CD8-positive, alpha-beta memory T cell (primary cell): ENCODE data around the gene ZNG1A. TPM values are rescaled to one million over a fixed set of nuclear protein-coding genes. Genes with fewer than 3 reads are reported as not detected.
"Not testable (repeated sequence)": the region's sequence is repeated elsewhere in the genome, so short reads cannot be mapped to it uniquely, and the experiment has no call there.

ENCODE experiments used
- CTCF ChIA-PET: fragments of 350-600 bp; sonication (Branson Sonifier 250); formaldehyde crosslinking; loops from one replicate; lab custom pipeline; 2021; ENCODE audit warnings: antibody characterized with exemption; lab: Charles Lee
- POLR2A ChIA-PET: fragments of 350-600 bp; sonication (Branson Sonifier 250); formaldehyde crosslinking; loops from one replicate; lab custom pipeline; 2021; ENCODE audit warnings: antibody characterized with exemption; lab: Charles Lee
- DNase-seq, 5 donors: peaks; one replicate each; pipeline versions ENCODE4 v3.0.0 to v3.0.0-alpha.2; 2020 to 2022; ENCODE audit warnings: mixed read lengths in 1 of 5
- H3K27ac ChIP-seq: one replicate; pipeline ENCODE4 v1.7.0; 2013; ENCODE audit warnings: low read depth, mild to moderate bottlenecking, low read length, moderate library complexity
- H3K27me3 ChIP-seq: 2 replicates; pipeline ENCODE4 v1.7.0; 2013; ENCODE audit warnings: low read length, mild to moderate bottlenecking; ENCODE audit not compliant: insufficient read depth, poor library complexity, severe bottlenecking
- H3K36me3 ChIP-seq: 2 replicates; pipeline ENCODE4 v1.7.0; 2013; ENCODE audit warnings: mild to moderate bottlenecking, low read length, moderate library complexity; ENCODE audit not compliant: insufficient read depth
- H3K4me1 ChIP-seq: 2 replicates; pipeline ENCODE4 v1.7.0; 2013; ENCODE audit warnings: mild to moderate bottlenecking, low read length, moderate library complexity; ENCODE audit not compliant: insufficient read depth
- H3K4me3 ChIP-seq: 2 replicates; pipeline ENCODE4 v1.7.0; 2013; ENCODE audit warnings: mild to moderate bottlenecking, low read length
- H3K9me3 ChIP-seq: 2 replicates; pipeline ENCODE4 v1.7.0; 2013; ENCODE audit warnings: mild to moderate bottlenecking, low read length
- H3K27ac Mint-ChIP-seq, 8 donors: one replicate each; pipeline ENCODE4 v1.8.0; 2020 to 2021; ENCODE audit warnings: mixed read lengths in 8 of 8, mild to moderate bottlenecking in 6 of 8, inconsistent platforms in 3 of 8, moderate library complexity in 3 of 8
- H3K27me3 Mint-ChIP-seq, 2 donors: one replicate each; pipeline ENCODE4 v1.8.0; 2020 to 2021; ENCODE audit warnings: mixed read lengths in 2 of 2, mild to moderate bottlenecking in 1 of 2, moderate library complexity in 1 of 2
- H3K36me3 Mint-ChIP-seq, 3 donors: one replicate each; pipeline ENCODE4 v1.8.0; 2020 to 2021; ENCODE audit warnings: mixed read lengths in 3 of 3, inconsistent platforms in 1 of 3, mild to moderate bottlenecking in 1 of 3
- H3K4me1 Mint-ChIP-seq, 3 donors: one replicate each; pipeline ENCODE4 v1.8.0; 2020 to 2021; ENCODE audit warnings: mixed read lengths in 3 of 3, inconsistent platforms in 1 of 3, mild to moderate bottlenecking in 1 of 3
- H3K4me3 Mint-ChIP-seq, 7 donors: one replicate each; pipeline ENCODE4 v1.8.0; 2020 to 2021; ENCODE audit warnings: mixed read lengths in 7 of 7, mild to moderate bottlenecking in 6 of 7, moderate library complexity in 4 of 7, inconsistent platforms in 2 of 7
- H3K9me3 Mint-ChIP-seq, 5 donors: one replicate each; pipeline ENCODE4 v1.8.0; 2020 to 2022; ENCODE audit warnings: mixed read lengths in 5 of 5, mild to moderate bottlenecking in 3 of 5, moderate library complexity in 2 of 5, inconsistent platforms in 1 of 5
- polyA plus RNA-seq: library from polyadenylated mRNA; unstranded; fragments of 300-500 nt; fragmentation: Illumina TruSeq; gene quantifications from one replicate; pipeline ENCODE4 v1.2.3, GENCODE V29; 2021
- total RNA-seq, 2 experiments: library from RNA; stranded (reverse); gene quantifications; one replicate each; pipeline ENCODE4 v1.2.3, GENCODE V29; 2021

ZNG1A gene
- total and polyA plus RNA-seq, 3 experiments from 2014 or later, result 17.5 to 50.1 (median 47.3) TPM

GRCh38 chr9:100430-100829 is 78.4 kb downstream of the ZNG1A start:
- H3K4me1 Mint-ChIP-seq, CTCF ChIA-PET, H3K9me3 Mint-ChIP-seq, H3K27me3 ChIP-seq, DNase-seq, H3K27ac ChIP-seq, H3K27me3 Mint-ChIP-seq, H3K36me3 ChIP-seq, H3K36me3 Mint-ChIP-seq, H3K4me1 ChIP-seq, H3K4me3 ChIP-seq, POLR2A ChIA-PET, H3K4me3 Mint-ChIP-seq, H3K27ac Mint-ChIP-seq, H3K9me3 ChIP-seq: not testable (repeated sequence)

GRCh38 chr9:99867-100266 is 79.0 kb downstream of the ZNG1A start:
- H3K27ac Mint-ChIP-seq, H3K4me1 ChIP-seq, H3K27ac ChIP-seq, H3K36me3 ChIP-seq, H3K27me3 Mint-ChIP-seq, H3K4me1 Mint-ChIP-seq, DNase-seq, H3K36me3 Mint-ChIP-seq, POLR2A ChIA-PET, H3K4me3 ChIP-seq, CTCF ChIA-PET, H3K27me3 ChIP-seq, H3K9me3 Mint-ChIP-seq, H3K9me3 ChIP-seq, H3K4me3 Mint-ChIP-seq: not testable (repeated sequence)

DNA sequence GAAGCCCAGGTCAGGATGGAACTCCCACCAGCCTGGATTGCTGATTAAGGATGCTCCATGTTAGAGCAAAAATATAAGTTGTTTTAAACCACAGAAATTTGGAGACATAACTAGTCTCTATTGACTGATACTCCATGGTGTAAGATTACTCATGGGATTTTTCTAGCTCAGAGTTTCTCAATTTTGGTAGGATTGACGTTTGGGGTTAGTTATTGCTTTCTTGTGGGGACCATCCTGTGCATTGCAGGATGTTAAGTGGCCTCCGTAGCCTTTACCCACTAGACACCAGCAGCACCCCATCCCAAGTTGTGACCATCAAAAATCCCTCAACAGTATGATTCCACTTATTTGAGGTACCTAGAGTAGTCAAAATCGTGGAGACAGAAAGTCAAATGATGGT is 80.1 kb downstream of the ZNG1A start:
- H3K27me3 Mint-ChIP-seq, DNase-seq, H3K27ac Mint-ChIP-seq, CTCF ChIA-PET, H3K4me3 ChIP-seq, H3K36me3 ChIP-seq, H3K9me3 ChIP-seq, POLR2A ChIA-PET, H3K9me3 Mint-ChIP-seq, H3K36me3 Mint-ChIP-seq, H3K4me1 Mint-ChIP-seq, H3K4me3 Mint-ChIP-seq, H3K27ac ChIP-seq, H3K4me1 ChIP-seq, H3K27me3 ChIP-seq: not testable (repeated sequence)

GRCh38 chr9:94992-95391 is 83.9 kb downstream of the ZNG1A start:
- H3K9me3 Mint-ChIP-seq, H3K4me3 ChIP-seq, H3K27ac Mint-ChIP-seq, H3K4me1 Mint-ChIP-seq, H3K4me3 Mint-ChIP-seq, H3K27me3 Mint-ChIP-seq, CTCF ChIA-PET, H3K36me3 ChIP-seq, H3K9me3 ChIP-seq, H3K27me3 ChIP-seq, POLR2A ChIA-PET, DNase-seq, H3K27ac ChIP-seq, H3K36me3 Mint-ChIP-seq, H3K4me1 ChIP-seq: not testable (repeated sequence)

GRCh38 chr9:94323-94722 is 84.5 kb downstream of the ZNG1A start:
- H3K36me3 ChIP-seq, H3K27me3 Mint-ChIP-seq, H3K36me3 Mint-ChIP-seq, H3K9me3 Mint-ChIP-seq, H3K4me3 ChIP-seq, DNase-seq, H3K27me3 ChIP-seq, H3K4me3 Mint-ChIP-seq, CTCF ChIA-PET, H3K27ac ChIP-seq, POLR2A ChIA-PET, H3K9me3 ChIP-seq, H3K4me1 ChIP-seq, H3K27ac Mint-ChIP-seq, H3K4me1 Mint-ChIP-seq: not testable (repeated sequence)

DNA sequence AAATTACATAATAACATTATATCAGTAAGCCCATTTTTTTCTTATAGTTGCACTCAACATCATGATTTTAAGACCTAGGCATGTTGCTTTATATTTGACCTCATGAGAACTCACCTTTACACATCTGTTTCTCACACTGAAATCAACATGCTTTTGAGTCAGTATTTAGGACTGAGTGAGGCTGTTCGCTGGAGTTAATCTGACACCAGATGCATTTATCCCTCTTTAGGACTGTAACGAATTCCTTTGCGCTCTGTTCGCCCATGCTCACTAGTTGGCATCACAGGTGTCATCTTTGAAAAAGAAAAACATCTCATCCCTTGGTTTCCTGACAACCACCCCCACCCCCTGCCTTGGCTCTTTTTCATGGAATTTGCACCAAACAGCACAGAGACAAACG is 84.9 kb downstream of the ZNG1A start:
- H3K4me3 ChIP-seq, H3K9me3 ChIP-seq, H3K27me3 Mint-ChIP-seq, H3K4me1 ChIP-seq, H3K4me1 Mint-ChIP-seq, H3K27me3 ChIP-seq, H3K27ac Mint-ChIP-seq, H3K36me3 Mint-ChIP-seq, CTCF ChIA-PET, H3K9me3 Mint-ChIP-seq, H3K27ac ChIP-seq, POLR2A ChIA-PET, H3K36me3 ChIP-seq, DNase-seq, H3K4me3 Mint-ChIP-seq: not testable (repeated sequence)

DNA sequence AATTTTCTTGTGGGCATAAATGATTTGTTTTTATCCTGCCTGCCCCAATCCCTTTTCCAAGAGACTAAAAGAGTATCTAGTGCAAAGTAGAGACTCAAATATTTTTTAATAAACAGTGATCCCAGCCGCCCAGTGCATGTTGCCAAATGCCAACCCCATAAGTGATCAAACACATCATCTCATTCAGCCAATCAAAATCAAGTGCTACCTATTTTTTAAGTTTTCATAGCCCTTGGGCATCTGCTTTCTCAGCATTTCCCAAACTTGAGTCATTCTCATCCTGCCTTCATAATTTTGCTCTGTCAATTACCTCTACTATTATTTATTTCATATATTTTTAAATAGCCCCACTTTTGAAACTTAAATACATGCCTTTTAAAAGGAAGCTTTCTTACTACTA is 88.0 kb downstream of the ZNG1A start:
- H3K36me3 ChIP-seq, H3K36me3 Mint-ChIP-seq, DNase-seq, H3K9me3 Mint-ChIP-seq, H3K4me3 ChIP-seq, H3K4me1 Mint-ChIP-seq, H3K27me3 Mint-ChIP-seq, POLR2A ChIA-PET, H3K27ac ChIP-seq, H3K4me1 ChIP-seq, H3K27ac Mint-ChIP-seq, H3K9me3 ChIP-seq, H3K27me3 ChIP-seq, H3K4me3 Mint-ChIP-seq, CTCF ChIA-PET: not testable (repeated sequence)

- H3K27ac ChIP-seq, H3K9me3 Mint-ChIP-seq, POLR2A ChIA-PET, H3K36me3 ChIP-seq, H3K4me3 ChIP-seq, H3K27me3 ChIP-seq, H3K4me1 ChIP-seq, CTCF ChIA-PET, H3K4me3 Mint-ChIP-seq, H3K4me1 Mint-ChIP-seq, H3K36me3 Mint-ChIP-seq, H3K27me3 Mint-ChIP-seq, H3K9me3 ChIP-seq: not testable (repeated sequence)
- peak overlapping the region in 1 of 8 donors; percentile 51 for H3K27ac Mint-ChIP-seq
- DNase-seq, result peak in 1 of 5 donors; percentile 23
Measured at GRCh38 chr9:88396-89037, 90.3 kb downstream of the ZNG1A start.

DNA sequence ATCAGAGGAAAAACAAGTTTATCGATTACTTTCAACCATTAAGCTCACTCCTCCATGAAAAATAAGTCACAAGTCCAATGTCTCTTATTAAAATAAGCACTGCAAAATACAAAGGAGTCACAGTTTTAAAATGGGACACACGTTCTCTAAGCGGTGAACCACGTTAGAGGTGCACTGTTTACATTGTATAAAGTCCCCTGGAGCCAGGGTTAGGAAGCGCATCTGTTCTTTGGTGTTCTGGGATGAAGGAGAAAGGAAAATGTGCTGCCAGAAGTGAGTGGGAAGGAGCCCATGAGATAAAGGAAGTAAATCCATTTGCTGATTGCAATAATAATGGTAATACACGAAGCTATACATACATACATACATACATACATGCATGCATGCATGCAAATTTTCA is 91.0 kb downstream of the ZNG1A start:
- DNase-seq, CTCF ChIA-PET, POLR2A ChIA-PET, H3K4me3 ChIP-seq, H3K27me3 ChIP-seq, H3K4me3 Mint-ChIP-seq, H3K36me3 ChIP-seq, H3K4me1 Mint-ChIP-seq, H3K27me3 Mint-ChIP-seq, H3K27ac ChIP-seq, H3K9me3 Mint-ChIP-seq, H3K9me3 ChIP-seq, H3K36me3 Mint-ChIP-seq, H3K27ac Mint-ChIP-seq, H3K4me1 ChIP-seq: not testable (repeated sequence)
